HepG2 (cell line): ENCODE results near the gene PRSS8. TPM values are rescaled to one million over a fixed set of nuclear protein-coding genes. Genes with fewer than 3 reads are reported as not detected.

Source experiments
- ARNTL ChIP-seq: sonication (generic); formaldehyde crosslinking; IDR thresholded peaks from 2 replicates; pipeline ENCODE4 v1.4.0; 2020; ENCODE audit warnings: mild to moderate bottlenecking, missing genetic modification reagents
- BRD4 ChIP-seq: sonication (generic); formaldehyde crosslinking; IDR thresholded peaks from 2 replicates; pipeline ENCODE4 v1.4.0; 2020; ENCODE audit warnings: missing genetic modification reagents
- CENPX ChIP-seq: sonication (generic); formaldehyde crosslinking; IDR thresholded peaks from 2 replicates; pipeline ENCODE4 v1.9.0; 2021; ENCODE audit warnings: mild to moderate bottlenecking, missing genetic modification reagents, moderate library complexity
- ELF4 ChIP-seq: sonication (generic); formaldehyde crosslinking; IDR thresholded peaks from 2 replicates; pipeline ENCODE4 v1.5.0; 2020; ENCODE audit warnings: missing genetic modification reagents, mild to moderate bottlenecking, moderate library complexity, borderline replicate concordance
- HNRNPK ChIP-seq: fragments of 200-400 bp; formaldehyde crosslinking; IDR thresholded peaks from 2 replicates; pipeline ENCODE4 v1.6.1; 2018; ENCODE audit warnings: low read length, low read depth, moderate library complexity, mild to moderate bottlenecking; ENCODE audit not compliant: poor library complexity, severe bottlenecking
- KDM2A ChIP-seq: sonication (generic); formaldehyde crosslinking; IDR thresholded peaks from 2 replicates; pipeline ENCODE4 v1.4.0; 2020; ENCODE audit warnings: low read depth, missing genetic modification reagents, borderline replicate concordance
- MAFF ChIP-seq: IDR thresholded peaks from 2 replicates; pipeline ENCODE4 v1.6.1; 2011; ENCODE audit warnings: low read depth, low read length, improper control_type of control experiment
- MED8 ChIP-seq: sonication (generic); formaldehyde crosslinking; IDR thresholded peaks from 2 replicates; pipeline ENCODE4 v1.8.1; 2023; ENCODE audit warnings: mild to moderate bottlenecking, missing genetic modification reagents; ENCODE audit not compliant: insufficient replicate concordance
- PCBP2 ChIP-seq: fragments of 200-400 bp; formaldehyde crosslinking; optimal IDR thresholded peaks from 2 replicates; pipeline ENCODE3; 2018; ENCODE audit warnings: low read length, low read depth; ENCODE audit not compliant: poor library complexity, severe bottlenecking
- ZFX ChIP-seq: sonication (generic); formaldehyde crosslinking; IDR thresholded peaks from 2 replicates; pipeline ENCODE4 v1.4.0; 2020; ENCODE audit warnings: mild to moderate bottlenecking, low read depth, missing genetic modification reagents, moderate library complexity
- ZKSCAN1 ChIP-seq: fragments of 150-350 bp; IDR thresholded peaks from 2 replicates; pipeline ENCODE4 v1.6.1; 2014; ENCODE audit warnings: low read length
- ZNF17 ChIP-seq: sonication (generic); formaldehyde crosslinking; IDR thresholded peaks from 2 replicates; pipeline ENCODE4 v1.5.0; 2020; ENCODE audit warnings: mild to moderate bottlenecking, missing genetic modification reagents
- ZNF530 ChIP-seq: sonication (generic); formaldehyde crosslinking; IDR thresholded peaks from 2 replicates; pipeline ENCODE4 v1.5.0; 2020; ENCODE audit warnings: low read depth, mild to moderate bottlenecking, missing genetic modification reagents
- ZNF550 ChIP-seq: sonication (generic); formaldehyde crosslinking; IDR thresholded peaks from 2 replicates; pipeline ENCODE4 v1.4.0; 2020; ENCODE audit warnings: mild to moderate bottlenecking, missing genetic modification reagents, borderline replicate concordance
- ZNF615 ChIP-seq: sonication (generic); formaldehyde crosslinking; IDR thresholded peaks from 2 replicates; pipeline ENCODE4 v1.5.0; 2020; ENCODE audit warnings: mild to moderate bottlenecking, missing genetic modification reagents, borderline replicate concordance
- ZNF674 ChIP-seq: sonication (generic); formaldehyde crosslinking; IDR thresholded peaks from 2 replicates; pipeline ENCODE4 v1.5.0; 2020; ENCODE audit warnings: low read depth, mild to moderate bottlenecking, missing genetic modification reagents
- ZSCAN22 ChIP-seq: sonication (generic); formaldehyde crosslinking; IDR thresholded peaks from 2 replicates; pipeline ENCODE4 v1.4.0; 2020; ENCODE audit warnings: mild to moderate bottlenecking, missing genetic modification reagents
- polyA plus RNA-seq, 8 experiments: library from polyadenylated mRNA; depleted of rRNA in 3 of 8; stranded (reverse) in 7 of 8; unstranded in 1 of 8; fragments of >200 nt; fragmentation: Illumina TruSeq in 4 of 8; extraction: Trizol in 4 of 8; gene quantifications; 2 replicates each; pipeline versions ENCODE4 v1.2.1 to v1.2.3, GENCODE V29; 2011 to 2016; ENCODE audit warnings: low read depth in 4 of 8, missing spikeins in 1 of 8, mixed read lengths in 1 of 8; ENCODE audit not compliant: insufficient read depth in 1 of 8
- total RNA-seq, 5 experiments: library from RNA; depleted of rRNA; stranded (reverse); fragments of >200 nt; fragmentation: Illumina TruSeq; extraction: Trizol; gene quantifications; 2 replicates each; pipeline ENCODE4 v1.2.3, GENCODE V29; 2016; ENCODE audit warnings: low read depth in 1 of 5
- TF ChIP-seq, protein P1 (sequence below), 2 experiments: fragments of 450-650 bp in 1 of 2; sonication (generic) in 1 of 2; formaldehyde crosslinking in 1 of 2; IDR thresholded peaks; 2 replicates each; pipeline versions ENCODE4 v1.6.1 to v1.8.0; 2016 to 2022; ENCODE audit warnings: antibody characterized with exemption in 1 of 2, mild to moderate bottlenecking in 1 of 2, missing genetic modification reagents in 1 of 2
- TF ChIP-seq, protein P2 (sequence below): sonication (generic); formaldehyde crosslinking; IDR thresholded peaks from 2 replicates; pipeline ENCODE4 v1.4.0; 2020; ENCODE audit warnings: missing genetic modification reagents

The PRSS8 gene
- total and polyA plus RNA-seq, 2 of the 13 experiments (the other 11 are each of a cell fraction or from before 2014, with no cell fraction given) = 2.6 to 7.2 TPM

DNA sequence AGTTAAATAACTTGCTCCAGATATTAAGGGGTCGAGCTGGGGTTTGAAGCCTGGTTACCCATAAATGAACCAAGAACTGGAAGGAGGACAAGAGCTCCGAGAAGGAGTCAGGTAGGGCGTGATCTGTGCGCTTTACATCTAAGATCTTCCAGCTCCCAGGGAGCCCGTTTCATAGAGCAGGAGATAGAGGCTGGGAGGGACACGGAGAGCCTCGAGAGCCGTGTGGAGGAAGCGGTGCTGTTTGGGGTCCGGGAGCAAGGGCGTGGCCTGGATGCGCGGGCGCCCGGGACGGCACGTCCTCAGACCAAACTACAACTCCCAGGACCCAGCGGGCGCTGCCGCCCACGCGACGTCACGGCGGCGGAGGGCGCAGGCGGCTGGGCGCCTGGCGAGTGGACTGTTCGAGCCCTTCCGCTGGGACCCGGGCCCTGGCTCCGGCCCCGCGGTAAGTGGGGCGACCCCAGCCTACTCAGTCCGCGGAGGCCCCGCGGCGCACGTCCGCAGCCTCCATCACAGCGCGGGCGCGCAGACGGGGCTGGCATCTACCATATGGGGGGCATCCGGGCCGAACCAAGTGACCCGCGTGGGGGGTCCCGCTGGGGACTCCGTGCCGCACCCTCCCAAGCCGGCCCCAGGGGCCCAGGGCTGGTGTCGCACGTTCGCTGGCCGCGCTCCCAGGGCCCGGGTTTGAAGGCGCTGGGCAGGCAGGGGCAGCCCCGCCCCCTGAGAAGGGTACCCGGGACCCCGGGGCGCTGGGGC lies 27.3 kb downstream of the PRSS8 start, which contains the start of gene BCKDK (continued):
- TF ChIP-seq, protein P1, sequence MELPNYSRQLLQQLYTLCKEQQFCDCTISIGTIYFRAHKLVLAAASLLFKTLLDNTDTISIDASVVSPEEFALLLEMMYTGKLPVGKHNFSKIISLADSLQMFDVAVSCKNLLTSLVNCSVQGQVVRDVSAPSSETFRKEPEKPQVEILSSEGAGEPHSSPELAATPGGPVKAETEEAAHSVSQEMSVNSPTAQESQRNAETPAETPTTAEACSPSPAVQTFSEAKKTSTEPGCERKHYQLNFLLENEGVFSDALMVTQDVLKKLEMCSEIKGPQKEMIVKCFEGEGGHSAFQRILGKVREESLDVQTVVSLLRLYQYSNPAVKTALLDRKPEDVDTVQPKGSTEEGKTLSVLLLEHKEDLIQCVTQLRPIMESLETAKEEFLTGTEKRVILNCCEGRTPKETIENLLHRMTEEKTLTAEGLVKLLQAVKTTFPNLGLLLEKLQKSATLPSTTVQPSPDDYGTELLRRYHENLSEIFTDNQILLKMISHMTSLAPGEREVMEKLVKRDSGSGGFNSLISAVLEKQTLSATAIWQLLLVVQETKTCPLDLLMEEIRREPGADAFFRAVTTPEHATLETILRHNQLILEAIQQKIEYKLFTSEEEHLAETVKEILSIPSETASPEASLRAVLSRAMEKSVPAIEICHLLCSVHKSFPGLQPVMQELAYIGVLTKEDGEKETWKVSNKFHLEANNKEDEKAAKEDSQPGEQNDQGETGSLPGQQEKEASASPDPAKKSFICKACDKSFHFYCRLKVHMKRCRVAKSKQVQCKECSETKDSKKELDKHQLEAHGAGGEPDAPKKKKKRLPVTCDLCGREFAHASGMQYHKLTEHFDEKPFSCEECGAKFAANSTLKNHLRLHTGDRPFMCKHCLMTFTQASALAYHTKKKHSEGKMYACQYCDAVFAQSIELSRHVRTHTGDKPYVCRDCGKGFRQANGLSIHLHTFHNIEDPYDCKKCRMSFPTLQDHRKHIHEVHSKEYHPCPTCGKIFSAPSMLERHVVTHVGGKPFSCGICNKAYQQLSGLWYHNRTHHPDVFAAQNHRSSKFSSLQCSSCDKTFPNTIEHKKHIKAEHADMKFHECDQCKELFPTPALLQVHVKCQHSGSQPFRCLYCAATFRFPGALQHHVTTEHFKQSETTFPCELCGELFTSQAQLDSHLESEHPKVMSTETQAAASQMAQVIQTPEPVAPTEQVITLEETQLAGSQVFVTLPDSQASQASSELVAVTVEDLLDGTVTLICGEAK (IDR thresholded peaks at IDR 0.05) = no peak
- TF ChIP-seq, protein P1 (CRISPR knock-in tag; IDR thresholded peaks at IDR 0.05) = no peak; the same call in 1 of the 2 replicates
- TF ChIP-seq MED8 (no peak), ZNF550 (no peak), ZNF615 (CRISPR knock-in tag) (no peak), ZSCAN22 (no peak), ZFX (CRISPR knock-in tag) (peak; percentile 86), CENPX (CRISPR knock-in tag) (no peak), ZNF17 (CRISPR knock-in tag) (no peak), ZKSCAN1 (no peak), ZNF530 (CRISPR knock-in tag) (0 out of 2 replicates have a peak, but pooled peaks have one; percentile 25), KDM2A (CRISPR knock-in tag) (peak; percentile 86), MAFF (no peak), ZNF674 (CRISPR knock-in tag) (no peak), ELF4 (CRISPR knock-in tag) (peak; percentile 72; the same call in 1 of the 2 replicates), ARNTL (peak; percentile 75), HNRNPK (peak; percentile 68), PCBP2 (no peak), BRD4 (CRISPR knock-in tag) (0 out of 2 replicates have a peak, but pooled peaks have one; percentile 34)
- TF ChIP-seq, protein P2, sequence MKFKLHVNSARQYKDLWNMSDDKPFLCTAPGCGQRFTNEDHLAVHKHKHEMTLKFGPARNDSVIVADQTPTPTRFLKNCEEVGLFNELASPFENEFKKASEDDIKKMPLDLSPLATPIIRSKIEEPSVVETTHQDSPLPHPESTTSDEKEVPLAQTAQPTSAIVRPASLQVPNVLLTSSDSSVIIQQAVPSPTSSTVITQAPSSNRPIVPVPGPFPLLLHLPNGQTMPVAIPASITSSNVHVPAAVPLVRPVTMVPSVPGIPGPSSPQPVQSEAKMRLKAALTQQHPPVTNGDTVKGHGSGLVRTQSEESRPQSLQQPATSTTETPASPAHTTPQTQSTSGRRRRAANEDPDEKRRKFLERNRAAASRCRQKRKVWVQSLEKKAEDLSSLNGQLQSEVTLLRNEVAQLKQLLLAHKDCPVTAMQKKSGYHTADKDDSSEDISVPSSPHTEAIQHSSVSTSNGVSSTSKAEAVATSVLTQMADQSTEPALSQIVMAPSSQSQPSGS (CRISPR knock-in tag) = peak; percentile 46; the same call in 1 of the 2 replicates
